Activated naive CD4-positive, alpha-beta T cell treated with anti-CD3 and anti-CD28 coated beads, Interleukin-2, amount 50 U/mL, for 24 hours (primary cell): ENCODE measurements around the gene TK1.

Experiments used
- H3K27ac Mint-ChIP-seq: one replicate; pipeline ENCODE4 v1.8.0; 2021; ENCODE audit warnings: mild to moderate bottlenecking, mixed read lengths
- H3K27me3 Mint-ChIP-seq: one replicate; pipeline ENCODE4 v1.8.0; 2021; ENCODE audit warnings: mixed read lengths
- H3K36me3 Mint-ChIP-seq: one replicate; pipeline ENCODE4 v1.8.0; 2021; ENCODE audit warnings: mixed read lengths
- H3K4me1 Mint-ChIP-seq: one replicate; pipeline ENCODE4 v1.8.0; 2021; ENCODE audit warnings: mixed read lengths
- H3K4me3 Mint-ChIP-seq: one replicate; pipeline ENCODE4 v1.8.0; 2021; ENCODE audit warnings: mild to moderate bottlenecking, mixed read lengths
- H3K9me3 Mint-ChIP-seq: one replicate; pipeline ENCODE4 v1.8.0; 2021; ENCODE audit warnings: mixed read lengths

Gene TK1

DNA sequence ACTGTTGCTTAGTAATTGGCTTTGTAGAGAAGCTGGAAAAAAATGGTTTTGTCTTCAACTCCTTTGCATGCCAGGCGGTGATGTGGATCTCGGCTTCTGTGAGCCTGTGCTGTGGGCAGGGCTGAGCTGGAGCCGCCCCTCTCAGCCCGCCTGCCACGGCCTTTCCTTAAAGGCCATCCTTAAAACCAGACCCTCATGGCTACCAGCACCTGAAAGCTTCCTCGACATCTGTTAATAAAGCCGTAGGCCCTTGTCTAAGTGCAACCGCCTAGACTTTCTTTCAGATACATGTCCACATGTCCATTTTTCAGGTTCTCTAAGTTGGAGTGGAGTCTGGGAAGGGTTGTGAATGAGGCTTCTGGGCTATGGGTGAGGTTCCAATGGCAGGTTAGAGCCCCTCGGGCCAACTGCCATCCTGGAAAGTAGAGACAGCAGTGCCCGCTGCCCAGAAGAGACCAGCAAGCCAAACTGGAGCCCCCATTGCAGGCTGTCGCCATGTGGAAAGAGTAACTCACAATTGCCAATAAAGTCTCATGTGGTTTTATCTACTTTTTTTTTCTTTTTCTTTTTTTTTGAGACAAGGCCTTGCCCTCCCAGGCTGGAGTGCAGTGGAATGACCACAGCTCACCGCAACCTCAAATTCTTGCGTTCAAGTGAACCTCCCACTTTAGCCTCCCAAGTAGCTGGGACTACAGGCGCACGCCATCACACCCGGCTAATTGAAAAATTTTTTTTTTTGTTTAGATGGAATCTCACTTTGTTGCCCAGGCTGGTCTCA lies 38.4 kb upstream of the TK1 start:
- peaks cover 3% of the 10 kb centered on the region for H3K27me3 Mint-ChIP-seq
- no peaks in the 10 kb centered on the region for H3K9me3 Mint-ChIP-seq
- H3K4me3 Mint-ChIP-seq, result no peak overlapping the region
- H3K4me1 Mint-ChIP-seq, result peaks cover 17% of the 10 kb centered on the region
- no peaks in the 10 kb centered on the region for H3K36me3 Mint-ChIP-seq
- H3K27ac Mint-ChIP-seq, result no peak overlapping the region

DNA sequence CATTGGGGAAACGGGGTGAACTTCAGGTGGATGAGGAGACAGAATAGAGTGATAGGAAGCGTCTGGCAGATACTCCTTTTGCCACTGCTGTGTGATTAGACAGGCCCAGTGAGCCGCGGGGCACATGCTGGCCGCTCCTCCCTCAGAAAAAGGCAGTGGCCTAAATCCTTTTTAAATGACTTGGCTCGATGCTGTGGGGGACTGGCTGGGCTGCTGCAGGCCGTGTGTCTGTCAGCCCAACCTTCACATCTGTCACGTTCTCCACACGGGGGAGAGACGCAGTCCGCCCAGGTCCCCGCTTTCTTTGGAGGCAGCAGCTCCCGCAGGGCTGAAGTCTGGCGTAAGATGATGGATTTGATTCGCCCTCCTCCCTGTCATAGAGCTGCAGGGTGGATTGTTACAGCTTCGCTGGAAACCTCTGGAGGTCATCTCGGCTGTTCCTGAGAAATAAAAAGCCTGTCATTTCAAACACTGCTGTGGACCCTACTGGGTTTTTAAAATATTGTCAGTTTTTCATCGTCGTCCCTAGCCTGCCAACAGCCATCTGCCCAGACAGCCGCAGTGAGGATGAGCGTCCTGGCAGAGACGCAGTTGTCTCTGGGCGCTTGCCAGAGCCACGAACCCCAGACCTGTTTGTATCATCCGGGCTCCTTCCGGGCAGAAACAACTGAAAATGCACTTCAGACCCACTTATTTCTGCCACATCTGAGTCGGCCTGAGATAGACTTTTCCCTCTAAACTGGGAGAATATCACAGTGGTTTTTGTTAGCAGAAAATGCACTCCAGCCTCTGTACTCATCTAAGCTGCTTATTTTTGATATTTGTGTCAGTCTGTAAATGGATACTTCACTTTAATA lies 37.6 kb upstream of the TK1 start:
- peaks cover 3% of the 10 kb centered on the region for H3K27me3 Mint-ChIP-seq
- no peak overlapping the region for H3K27ac Mint-ChIP-seq
- H3K9me3 Mint-ChIP-seq, result no peaks in the 10 kb centered on the region
- H3K4me1 Mint-ChIP-seq, result peaks cover 17% of the 10 kb centered on the region
- H3K36me3 Mint-ChIP-seq, result no peaks in the 10 kb centered on the region
- no peak overlapping the region for H3K4me3 Mint-ChIP-seq

DNA sequence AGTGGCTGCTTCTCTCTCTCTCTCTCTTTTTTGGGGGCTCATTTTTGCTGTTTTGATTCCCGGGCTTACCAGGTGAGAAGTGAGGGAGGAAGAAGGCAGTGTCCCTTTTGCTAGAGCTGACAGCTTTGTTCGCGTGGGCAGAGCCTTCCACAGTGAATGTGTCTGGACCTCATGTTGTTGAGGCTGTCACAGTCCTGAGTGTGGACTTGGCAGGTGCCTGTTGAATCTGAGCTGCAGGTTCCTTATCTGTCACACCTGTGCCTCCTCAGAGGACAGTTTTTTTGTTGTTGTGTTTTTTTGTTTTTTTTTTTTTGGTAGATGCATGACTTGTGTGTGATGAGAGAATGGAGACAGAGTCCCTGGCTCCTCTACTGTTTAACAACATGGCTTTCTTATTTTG lies 36.9 kb upstream of the TK1 start:
- H3K9me3 Mint-ChIP-seq, result no peaks in the 10 kb centered on the region
- H3K27ac Mint-ChIP-seq, result no peak overlapping the region
- peaks cover 17% of the 10 kb centered on the region for H3K4me1 Mint-ChIP-seq
- H3K27me3 Mint-ChIP-seq, result peaks cover 3% of the 10 kb centered on the region
- no peaks in the 10 kb centered on the region for H3K36me3 Mint-ChIP-seq
- H3K4me3 Mint-ChIP-seq, result no peak overlapping the region

DNA sequence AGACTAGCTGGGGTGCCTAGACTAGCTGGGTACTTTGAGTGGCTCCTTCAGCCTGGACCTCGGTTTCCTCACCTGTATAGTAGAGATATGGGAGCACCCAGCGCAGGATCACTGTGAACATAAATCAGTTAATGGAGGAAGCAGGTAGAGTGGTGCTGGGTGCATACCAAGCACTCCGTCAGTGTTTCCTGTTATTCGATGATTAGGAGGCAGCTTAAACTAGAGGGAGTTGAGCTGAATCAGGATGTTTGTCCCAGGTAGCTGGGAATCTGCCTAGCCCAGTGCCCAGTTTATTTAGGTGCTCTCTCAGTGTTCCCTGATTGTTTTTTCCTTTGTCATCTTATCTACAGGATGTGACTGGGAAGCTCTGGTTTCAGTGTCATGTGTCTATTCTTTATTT lies 36.2 kb upstream of the TK1 start:
- H3K4me3 Mint-ChIP-seq, result no peak overlapping the region
- no peak overlapping the region for H3K27ac Mint-ChIP-seq
- peaks cover 3% of the 10 kb centered on the region for H3K27me3 Mint-ChIP-seq
- no peaks in the 10 kb centered on the region for H3K36me3 Mint-ChIP-seq
- no peaks in the 10 kb centered on the region for H3K9me3 Mint-ChIP-seq
- peaks cover 17% of the 10 kb centered on the region for H3K4me1 Mint-ChIP-seq

DNA sequence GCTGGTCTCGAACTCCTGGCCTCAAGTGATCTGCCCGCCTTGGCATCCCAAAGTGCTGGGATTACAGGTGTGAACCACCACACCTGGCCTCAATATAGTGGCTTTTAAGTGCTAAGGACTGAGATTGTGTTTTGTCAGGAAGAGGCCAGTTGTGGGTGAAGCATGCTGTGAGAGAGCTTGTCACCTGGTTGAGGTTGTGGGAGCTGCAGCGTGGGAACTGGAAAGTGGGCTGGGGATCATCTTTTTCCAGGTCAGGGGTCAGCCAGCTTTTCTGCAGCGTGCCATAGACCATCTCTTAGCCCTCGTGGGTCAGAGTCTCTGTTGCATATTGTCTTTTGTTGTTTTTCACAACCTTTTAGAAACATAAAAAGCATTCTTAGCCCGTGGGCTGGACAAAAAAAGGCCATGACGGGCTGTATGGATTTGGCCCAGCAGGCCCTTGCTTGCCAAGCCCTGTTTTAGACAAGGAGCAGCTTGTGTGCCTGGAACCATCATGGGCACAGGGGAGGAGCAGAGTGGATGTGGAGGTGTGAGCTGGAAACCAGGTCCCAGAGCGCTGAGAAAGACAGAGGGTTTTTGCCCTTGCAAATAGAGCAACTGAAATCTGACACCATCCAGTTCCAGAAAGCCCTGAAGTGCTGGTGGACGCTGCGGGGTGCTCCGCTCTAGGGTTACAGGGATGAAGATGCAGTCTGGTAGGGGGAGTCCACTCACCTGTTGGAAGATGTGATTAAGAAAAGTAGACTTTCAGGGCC lies 32.7 kb upstream of the TK1 start:
- Mint-ChIP-seq H3K27ac (peak overlapping the region; percentile 35), H3K36me3 (no peaks in the 10 kb centered on the region), H3K4me3 (no peak overlapping the region)

DNA sequence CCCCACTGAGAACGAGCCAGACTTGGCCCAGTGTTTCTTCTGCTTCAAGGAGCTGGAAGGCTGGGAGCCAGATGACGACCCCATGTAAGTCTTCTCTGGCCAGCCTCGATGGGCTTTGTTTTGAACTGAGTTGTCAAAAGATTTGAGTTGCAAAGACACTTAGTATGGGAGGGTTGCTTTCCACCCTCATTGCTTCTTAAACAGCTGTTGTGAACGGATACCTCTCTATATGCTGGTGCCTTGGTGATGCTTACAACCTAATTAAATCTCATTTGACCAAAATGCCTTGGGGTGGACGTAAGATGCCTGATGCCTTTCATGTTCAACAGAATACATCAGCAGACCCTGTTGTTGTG lies 27.8 kb upstream of the TK1 start:
- H3K27me3 Mint-ChIP-seq, result no peaks in the 10 kb centered on the region
- peak overlapping the region; percentile 81 for H3K4me3 Mint-ChIP-seq
- H3K36me3 Mint-ChIP-seq, result no peaks in the 10 kb centered on the region
- H3K27ac Mint-ChIP-seq, result no peak overlapping the region
- peaks cover 4% of the 10 kb centered on the region for H3K4me1 Mint-ChIP-seq
- H3K9me3 Mint-ChIP-seq, result no peaks in the 10 kb centered on the region

More for the DNA sequence above, 32.7 kb upstream of the TK1 start:
- no peaks in the 10 kb centered on the region for H3K27me3 Mint-ChIP-seq
- H3K9me3 Mint-ChIP-seq, result no peaks in the 10 kb centered on the region
- peaks cover 13% of the 10 kb centered on the region for H3K4me1 Mint-ChIP-seq

DNA sequence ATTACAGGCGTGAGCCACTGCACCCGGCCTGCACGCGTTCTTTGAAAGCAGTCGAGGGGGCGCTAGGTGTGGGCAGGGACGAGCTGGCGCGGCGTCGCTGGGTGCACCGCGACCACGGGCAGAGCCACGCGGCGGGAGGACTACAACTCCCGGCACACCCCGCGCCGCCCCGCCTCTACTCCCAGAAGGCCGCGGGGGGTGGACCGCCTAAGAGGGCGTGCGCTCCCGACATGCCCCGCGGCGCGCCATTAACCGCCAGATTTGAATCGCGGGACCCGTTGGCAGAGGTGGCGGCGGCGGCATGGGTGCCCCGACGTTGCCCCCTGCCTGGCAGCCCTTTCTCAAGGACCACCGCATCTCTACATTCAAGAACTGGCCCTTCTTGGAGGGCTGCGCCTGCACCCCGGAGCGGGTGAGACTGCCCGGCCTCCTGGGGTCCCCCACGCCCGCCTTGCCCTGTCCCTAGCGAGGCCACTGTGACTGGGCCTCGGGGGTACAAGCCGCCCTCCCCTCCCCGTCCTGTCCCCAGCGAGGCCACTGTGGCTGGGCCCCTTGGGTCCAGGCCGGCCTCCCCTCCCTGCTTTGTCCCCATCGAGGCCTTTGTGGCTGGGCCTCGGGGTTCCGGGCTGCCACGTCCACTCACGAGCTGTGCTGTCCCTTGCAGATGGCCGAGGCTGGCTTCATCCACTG lies 27.3 kb upstream of the TK1 start, which contains the start of gene BIRC5:
Gene BIRC5 (plus strand): TSS at position 238 of the 690 bp plus-strand sequence. CDS start 64 bp downstream, at position 302.
- H3K27me3 Mint-ChIP-seq, result no peaks in the 10 kb centered on the region
- peaks cover 4% of the 10 kb centered on the region for H3K4me1 Mint-ChIP-seq
- peak within 1 kb of the TSS; percentile 30 for H3K27ac Mint-ChIP-seq

DNA sequence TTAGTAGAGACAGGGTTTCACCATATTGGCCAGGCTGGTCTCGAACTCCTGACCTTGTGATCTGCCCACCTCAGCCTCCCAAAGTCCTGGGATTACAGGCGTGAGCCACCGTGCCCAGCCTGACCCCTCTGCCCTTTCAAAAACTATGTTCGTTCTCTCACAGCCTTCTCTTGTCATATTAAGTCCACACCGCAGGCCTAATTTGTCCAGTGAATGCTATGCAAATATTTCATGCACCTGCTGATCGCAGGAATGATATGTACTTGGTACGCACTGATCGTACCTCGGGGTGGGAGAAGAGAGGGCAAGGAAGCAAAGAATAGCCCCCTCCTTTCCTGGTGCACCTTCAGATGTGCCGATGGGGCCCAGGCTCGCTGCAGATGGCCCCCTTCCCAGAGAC lies 24.2 kb upstream of the TK1 start:
- H3K27ac Mint-ChIP-seq, result no peak overlapping the region

More for the DNA sequence above, 27.3 kb upstream of the TK1 start, which contains the start of gene BIRC5:
- Mint-ChIP-seq H3K4me3 (peak within 1 kb of the TSS; percentile 81), H3K36me3 (no peaks in the 10 kb centered on the region), H3K9me3 (no peaks in the 10 kb centered on the region)

DNA sequence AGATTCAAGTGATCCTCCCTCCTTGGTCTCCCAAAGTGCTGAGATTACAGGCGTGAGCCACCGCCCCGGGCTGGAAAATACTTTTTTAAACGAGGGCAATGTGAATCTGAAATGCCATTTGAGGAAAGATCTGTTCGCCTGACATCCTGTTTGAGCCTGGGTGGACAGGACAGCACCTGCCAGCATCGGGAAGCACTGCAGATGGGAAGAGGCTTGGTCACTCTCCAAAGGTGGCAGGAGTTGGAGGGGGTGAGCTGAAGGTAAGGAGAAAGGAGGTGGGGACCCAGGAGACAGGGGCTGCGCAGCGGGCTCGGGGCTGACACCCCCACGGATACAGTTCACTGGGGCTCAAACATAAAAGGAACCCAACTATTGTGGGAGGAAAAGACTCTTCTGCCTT lies 23.3 kb upstream of the TK1 start:
- no peaks in the 10 kb centered on the region for H3K9me3 Mint-ChIP-seq
- H3K27me3 Mint-ChIP-seq, result no peaks in the 10 kb centered on the region
- H3K4me1 Mint-ChIP-seq, result peaks cover 4% of the 10 kb centered on the region
- no peaks in the 10 kb centered on the region for H3K36me3 Mint-ChIP-seq
- H3K27ac Mint-ChIP-seq, result no peak overlapping the region
- H3K4me3 Mint-ChIP-seq, result no peak overlapping the region

More for the DNA sequence above, 24.2 kb upstream of the TK1 start:
- Mint-ChIP-seq H3K4me1 (peaks cover 4% of the 10 kb centered on the region), H3K4me3 (no peak overlapping the region), H3K27me3 (no peaks in the 10 kb centered on the region), H3K36me3 (no peaks in the 10 kb centered on the region), H3K9me3 (no peaks in the 10 kb centered on the region)

DNA sequence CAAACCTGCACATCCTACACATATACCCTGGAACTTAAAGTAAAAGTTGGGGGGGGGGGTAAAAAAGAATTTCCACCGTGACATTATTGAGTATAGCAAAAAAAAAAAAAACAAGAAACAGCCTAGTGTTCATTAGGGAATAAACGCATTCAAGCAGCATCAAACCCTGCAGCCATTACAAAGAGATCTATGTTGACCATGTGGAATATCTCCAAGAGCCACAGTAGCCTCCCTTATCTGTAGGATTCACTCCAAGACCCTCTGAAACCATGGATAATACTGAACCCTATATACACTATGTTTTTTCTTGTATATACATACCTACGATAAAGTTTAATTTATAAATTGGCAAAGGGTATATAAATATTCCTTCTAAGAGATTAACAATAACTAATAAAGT lies 21.6 kb upstream of the TK1 start:
- Mint-ChIP-seq H3K4me3 (no peak overlapping the region), H3K27me3 (no peaks in the 10 kb centered on the region), H3K4me1 (no peaks in the 10 kb centered on the region), H3K27ac (no peak overlapping the region), H3K9me3 (no peaks in the 10 kb centered on the region), H3K36me3 (no peaks in the 10 kb centered on the region)

DNA sequence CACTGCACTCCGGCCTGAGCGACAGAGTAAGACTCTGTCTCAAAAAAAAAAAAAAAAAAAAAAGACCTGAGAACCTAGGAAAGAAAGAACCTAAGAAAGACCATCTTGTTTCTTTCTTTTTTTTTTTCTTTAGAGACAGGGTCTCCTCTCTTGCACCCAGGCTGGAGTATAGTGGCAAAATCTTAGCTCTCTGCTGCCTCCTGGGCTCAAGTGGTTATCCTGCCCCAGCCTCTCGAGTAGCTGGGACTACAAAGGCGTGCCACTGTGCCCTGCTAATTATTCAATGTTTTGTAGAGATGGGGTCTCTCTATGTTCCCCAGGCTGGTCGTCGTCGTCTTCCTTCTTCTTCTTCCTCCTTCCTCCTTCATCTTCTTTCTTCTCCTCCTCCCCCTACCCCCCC lies 19.4 kb upstream of the TK1 start:
- H3K27me3 Mint-ChIP-seq, result no peaks in the 10 kb centered on the region
- H3K4me3 Mint-ChIP-seq, result no peak overlapping the region
- no peaks in the 10 kb centered on the region for H3K36me3 Mint-ChIP-seq
- no peak overlapping the region for H3K27ac Mint-ChIP-seq
- H3K4me1 Mint-ChIP-seq, result no peaks in the 10 kb centered on the region
- H3K9me3 Mint-ChIP-seq, result no peaks in the 10 kb centered on the region

DNA sequence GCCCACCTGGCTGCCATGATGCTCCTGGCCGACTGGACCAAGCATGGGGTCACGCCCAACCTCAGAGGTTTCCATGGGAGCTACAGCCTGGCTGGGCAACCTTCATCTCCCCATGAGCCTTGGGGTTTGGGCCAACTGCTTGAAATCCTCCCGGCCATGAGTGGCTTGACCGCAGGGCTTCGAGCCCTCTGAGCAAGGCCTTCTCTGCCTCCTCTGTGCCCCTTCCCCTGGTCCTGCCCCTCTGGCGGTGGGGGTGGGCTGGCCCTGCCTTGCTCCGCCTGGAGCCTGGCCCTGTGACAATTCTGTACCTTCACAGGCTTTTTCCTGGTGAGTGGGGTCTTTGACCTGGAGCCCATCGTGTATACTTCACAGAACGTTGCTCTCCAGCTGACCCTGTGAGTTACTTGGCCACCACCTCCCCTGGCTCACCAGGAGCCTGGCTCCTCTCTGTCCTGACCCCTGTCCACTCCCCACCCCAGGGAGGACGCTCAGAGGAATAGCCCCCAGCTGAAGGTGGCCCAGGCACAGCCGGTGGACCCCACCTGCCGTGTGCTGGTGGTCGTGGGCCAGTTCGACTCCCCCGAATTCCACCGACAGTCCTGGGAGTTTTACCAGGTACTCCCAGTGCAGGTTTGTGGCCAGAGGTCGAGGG lies 18.4 kb upstream of the TK1 start:
- Mint-ChIP-seq H3K27me3 (no peaks in the 10 kb centered on the region), H3K4me1 (no peaks in the 10 kb centered on the region), H3K27ac (no peak overlapping the region), H3K36me3 (no peaks in the 10 kb centered on the region), H3K9me3 (no peaks in the 10 kb centered on the region), H3K4me3 (no peak overlapping the region)

DNA sequence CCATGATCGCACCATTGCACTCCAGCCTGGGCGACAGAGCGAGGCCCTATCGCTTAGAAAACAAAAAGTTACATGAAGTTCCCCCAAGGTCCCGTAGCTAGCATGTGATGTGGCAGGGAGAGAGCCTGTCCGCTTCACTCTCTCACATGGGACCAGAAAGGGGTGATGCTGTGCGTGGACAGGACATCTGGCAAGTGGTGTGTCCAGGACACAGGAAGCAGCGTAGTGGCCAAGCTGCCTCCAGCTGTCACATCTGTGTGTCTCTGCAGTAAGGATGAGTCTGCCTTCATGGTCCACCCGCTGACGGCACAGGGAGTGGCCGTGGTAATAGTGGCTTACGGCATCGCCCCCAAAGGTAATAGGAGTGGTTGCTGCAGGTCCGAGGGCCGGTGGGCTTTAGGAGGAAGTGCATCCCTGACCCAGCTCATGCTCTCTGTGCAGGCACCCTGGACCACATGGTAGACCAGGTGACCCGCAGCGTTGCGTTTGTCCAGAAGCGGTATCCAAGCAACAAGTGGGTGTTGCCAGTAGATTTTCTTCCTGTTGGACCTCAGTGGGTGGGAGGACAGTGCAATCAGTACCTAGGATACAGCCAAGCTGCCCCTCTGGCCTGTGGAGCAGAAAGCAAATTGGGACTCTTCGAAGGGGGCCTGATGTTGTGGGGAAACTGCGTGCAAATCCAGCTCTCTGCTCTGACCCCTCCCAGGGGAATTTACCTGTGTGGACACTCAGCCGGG lies 17.7 kb upstream of the TK1 start:
- no peaks in the 10 kb centered on the region for H3K36me3 Mint-ChIP-seq
- no peaks in the 10 kb centered on the region for H3K4me1 Mint-ChIP-seq
- no peaks in the 10 kb centered on the region for H3K27me3 Mint-ChIP-seq
- no peaks in the 10 kb centered on the region for H3K9me3 Mint-ChIP-seq
- H3K4me3 Mint-ChIP-seq, result no peak overlapping the region
- H3K27ac Mint-ChIP-seq, result no peak overlapping the region

DNA sequence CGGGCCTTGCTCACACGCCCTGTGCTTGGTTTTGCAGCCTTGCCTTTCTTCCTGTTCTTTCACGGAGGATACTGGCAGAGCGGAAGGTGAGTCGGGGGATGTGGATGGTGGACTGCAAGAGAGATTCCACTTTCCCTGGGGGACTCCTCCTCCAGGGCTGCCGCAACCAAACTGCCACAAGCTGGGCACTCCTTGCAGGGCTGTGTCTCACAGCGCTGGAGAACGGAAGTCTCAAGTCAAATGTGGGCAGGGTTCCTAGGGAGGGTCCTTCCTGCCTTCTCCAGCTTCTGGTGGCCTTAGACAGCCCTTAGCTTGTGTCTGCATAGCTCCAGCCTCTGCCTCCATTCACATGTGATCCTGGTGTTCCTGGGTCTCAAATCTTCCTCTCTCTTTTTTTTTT lies 15.8 kb upstream of the TK1 start:
- H3K27ac Mint-ChIP-seq, result no peak overlapping the region
- H3K4me3 Mint-ChIP-seq, result no peak overlapping the region
- no peaks in the 10 kb centered on the region for H3K4me1 Mint-ChIP-seq
- H3K9me3 Mint-ChIP-seq, result no peaks in the 10 kb centered on the region
- no peaks in the 10 kb centered on the region for H3K36me3 Mint-ChIP-seq
- no peaks in the 10 kb centered on the region for H3K27me3 Mint-ChIP-seq
